Measurements from ENCODE around the gene LRRC8D.

DNA sequence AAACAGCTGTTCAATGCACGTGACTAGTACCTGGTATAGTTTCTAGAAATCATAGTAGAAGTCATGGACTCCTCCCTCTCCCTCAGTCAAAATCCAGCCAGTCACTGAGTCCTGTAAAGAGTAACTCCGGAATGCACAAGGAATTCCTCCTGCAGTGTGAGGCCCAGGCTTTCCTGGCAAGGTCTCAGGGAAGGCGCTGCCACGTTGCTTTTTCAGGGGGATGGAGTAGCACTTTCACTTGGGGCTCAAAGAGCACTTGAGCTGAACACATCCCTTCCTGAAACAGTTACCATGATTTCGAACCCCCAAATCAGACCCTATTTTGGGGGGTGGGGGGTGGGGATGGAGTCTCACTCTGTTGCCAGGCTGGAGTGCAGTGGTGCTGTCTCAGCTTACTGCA is 26.4 kb upstream of the LRRC8D start:
- TF ChIP-seq, protein P1, sequence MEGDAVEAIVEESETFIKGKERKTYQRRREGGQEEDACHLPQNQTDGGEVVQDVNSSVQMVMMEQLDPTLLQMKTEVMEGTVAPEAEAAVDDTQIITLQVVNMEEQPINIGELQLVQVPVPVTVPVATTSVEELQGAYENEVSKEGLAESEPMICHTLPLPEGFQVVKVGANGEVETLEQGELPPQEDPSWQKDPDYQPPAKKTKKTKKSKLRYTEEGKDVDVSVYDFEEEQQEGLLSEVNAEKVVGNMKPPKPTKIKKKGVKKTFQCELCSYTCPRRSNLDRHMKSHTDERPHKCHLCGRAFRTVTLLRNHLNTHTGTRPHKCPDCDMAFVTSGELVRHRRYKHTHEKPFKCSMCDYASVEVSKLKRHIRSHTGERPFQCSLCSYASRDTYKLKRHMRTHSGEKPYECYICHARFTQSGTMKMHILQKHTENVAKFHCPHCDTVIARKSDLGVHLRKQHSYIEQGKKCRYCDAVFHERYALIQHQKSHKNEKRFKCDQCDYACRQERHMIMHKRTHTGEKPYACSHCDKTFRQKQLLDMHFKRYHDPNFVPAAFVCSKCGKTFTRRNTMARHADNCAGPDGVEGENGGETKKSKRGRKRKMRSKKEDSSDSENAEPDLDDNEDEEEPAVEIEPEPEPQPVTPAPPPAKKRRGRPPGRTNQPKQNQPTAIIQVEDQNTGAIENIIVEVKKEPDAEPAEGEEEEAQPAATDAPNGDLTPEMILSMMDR (IDR thresholded peaks at IDR 0.05; ENCODE audit: low read depth, low read length) = no peak
- no peak for TF ChIP-seq POLR2A (IDR thresholded peaks at IDR 0.05; ENCODE audit: extremely low read depth, insufficient read length)
- TF ChIP-seq MYC (IDR thresholded peaks at IDR 0.05; ENCODE audit: low read depth, low read length) = no peak
- no peak for TF ChIP-seq MAX (IDR thresholded peaks at IDR 0.05; ENCODE audit: low read depth, low read length)
